HL-60/S4 (cell line): ENCODE data around the gene NR4A1.

Experiments
- in situ Hi-C: fragments of 300-500 bp; cut with MboI; formaldehyde crosslinking; loops from 2 replicates; pipeline ENCODE4 v1.14.3; 2022; ENCODE audit warnings: low sequenced_read_pairs

The NR4A1 gene

DNA sequence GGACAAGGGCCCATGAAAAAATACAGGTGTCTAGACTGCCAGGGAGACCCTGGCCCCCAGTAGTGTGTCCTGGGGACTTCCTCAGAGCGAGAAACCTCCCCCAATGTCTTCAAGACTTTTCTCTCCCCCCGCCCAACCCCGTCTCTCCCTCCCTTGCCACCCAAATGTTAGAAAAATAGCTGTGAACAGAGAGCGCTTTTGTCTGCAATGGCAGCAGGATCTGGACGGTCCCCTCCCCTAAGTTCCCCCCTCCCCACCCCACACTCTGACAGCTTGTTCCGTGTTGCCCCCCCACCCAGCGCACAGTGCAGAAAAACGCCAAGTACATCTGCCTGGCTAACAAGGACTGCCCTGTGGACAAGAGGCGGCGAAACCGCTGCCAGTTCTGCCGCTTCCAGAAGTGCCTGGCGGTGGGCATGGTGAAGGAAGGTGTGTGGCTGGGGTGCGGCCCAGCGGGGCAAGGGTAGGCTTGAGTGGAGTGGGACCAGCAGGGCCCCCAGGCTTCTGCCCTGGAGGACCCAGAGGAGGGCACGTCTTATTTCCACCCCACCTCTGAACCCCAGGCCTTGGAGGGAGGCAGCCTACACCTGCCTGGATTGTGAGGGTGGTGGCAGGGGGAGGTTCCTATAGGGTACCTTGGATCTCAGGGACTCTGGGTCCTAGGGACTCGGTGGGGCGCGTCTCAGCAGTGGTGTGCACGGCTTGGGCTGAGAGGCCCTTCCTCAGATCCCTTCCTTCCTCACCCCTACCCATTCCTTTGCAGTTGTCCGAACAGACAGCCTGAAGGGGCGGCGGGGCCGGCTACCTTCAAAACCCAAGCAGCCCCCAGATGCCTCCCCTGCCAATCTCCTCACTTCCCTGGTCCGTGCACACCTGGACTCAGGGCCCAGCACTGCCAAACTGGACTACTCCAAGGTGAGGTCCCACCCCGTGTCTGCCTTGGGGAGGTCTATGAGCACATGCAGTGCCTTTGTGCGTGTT is 4.8 kb downstream of the NR4A1 start:
- in situ Hi-C loops: no loop called here

GRCh38 chr12:52056801-52057637 is 5.8 kb downstream of the NR4A1 start:
- in situ Hi-C loops: no loop called here

DNA sequence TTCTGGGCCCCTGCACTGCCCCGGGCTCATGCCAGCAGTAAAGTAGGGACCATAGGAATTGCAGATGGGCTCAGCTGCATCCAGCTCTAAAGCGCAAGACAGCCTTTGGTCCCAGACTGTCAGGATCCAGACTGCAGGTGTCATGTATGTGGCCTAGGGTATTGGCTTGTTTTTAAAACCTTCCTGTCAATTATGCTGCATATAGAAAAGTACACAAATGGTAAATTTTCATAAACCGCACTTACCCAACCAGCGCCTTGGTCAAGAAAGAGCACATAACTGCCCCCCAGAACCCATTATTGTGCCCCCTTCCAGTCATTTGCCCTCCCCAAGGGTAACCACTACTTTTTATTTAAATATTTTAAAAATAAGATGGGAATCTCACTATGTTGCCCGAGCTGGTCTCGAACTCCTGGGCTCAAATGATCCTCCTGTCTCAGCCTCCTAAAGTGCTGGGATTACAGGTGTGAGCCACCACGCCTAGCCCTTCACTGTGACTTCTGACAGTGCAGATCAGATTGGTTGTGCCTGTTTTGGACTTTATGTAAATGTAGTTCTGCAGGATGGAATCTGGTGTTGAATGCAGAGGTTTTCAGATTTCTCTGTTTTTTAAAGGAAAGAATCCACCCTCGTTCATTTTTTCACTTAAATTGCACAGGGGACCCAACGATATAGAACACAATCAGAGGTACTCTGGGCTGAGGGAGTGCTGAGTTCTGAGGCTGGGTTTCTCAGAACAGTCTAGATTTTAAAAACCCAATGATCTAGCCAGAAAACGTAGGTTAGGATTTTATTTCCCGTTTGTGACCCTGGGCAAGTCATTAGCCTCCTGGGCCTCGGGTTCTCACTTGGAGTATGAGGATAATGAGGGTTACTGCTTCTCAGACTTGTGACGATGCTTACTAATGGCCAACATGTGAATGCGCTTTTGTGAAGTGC is 6.7 kb downstream of the NR4A1 start:
- in situ Hi-C loops: no loop called here

- in situ Hi-C loops: no loop called here
These were observed 7.6 kb downstream of the NR4A1 start for GRCh38 chr12:52058631-52059361.

DNA sequence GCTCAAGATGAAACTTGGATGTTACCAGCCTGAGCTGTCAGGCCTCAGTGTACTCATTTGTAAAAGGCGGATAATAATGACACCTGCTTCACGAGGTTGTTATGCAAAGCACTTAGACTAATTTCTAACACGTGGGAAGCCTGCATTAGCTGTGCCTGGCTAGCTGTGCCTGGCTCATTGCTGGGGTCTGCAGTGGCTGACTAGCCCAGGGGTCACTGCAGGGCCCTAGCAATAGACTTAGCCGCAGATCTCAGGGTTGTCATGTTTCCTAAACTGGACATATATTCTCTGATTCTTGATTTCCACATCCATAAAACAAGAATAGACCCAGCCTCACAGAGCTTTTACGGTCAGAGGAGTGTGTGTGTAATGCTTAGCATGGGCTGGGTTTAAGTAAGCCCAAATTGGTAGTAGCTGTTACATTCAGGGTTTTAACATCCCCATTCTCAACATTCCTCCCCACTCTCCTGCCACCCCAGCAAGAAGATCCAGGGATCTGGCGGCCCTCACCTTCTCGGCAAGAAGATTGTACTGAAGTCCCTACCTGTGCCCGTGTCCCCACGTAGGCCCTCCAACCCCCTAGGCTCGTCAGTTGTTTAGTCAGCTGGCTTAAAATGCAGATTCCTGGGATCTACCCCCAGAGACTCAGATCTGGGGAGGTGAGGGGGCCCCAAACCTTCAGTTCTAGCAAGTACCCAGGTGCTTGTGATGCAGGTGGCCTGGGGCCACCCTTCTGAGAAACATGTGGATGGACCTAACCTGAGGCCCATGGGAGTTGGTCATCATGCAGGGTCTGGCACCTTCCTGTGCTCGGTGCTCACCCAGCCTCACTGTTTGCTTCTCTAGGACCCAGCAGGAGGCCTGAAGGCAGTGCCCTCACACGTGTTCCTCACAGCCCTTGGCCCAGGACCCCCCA is 8.6 kb downstream of the NR4A1 start:
- in situ Hi-C loops: no loop called here

DNA sequence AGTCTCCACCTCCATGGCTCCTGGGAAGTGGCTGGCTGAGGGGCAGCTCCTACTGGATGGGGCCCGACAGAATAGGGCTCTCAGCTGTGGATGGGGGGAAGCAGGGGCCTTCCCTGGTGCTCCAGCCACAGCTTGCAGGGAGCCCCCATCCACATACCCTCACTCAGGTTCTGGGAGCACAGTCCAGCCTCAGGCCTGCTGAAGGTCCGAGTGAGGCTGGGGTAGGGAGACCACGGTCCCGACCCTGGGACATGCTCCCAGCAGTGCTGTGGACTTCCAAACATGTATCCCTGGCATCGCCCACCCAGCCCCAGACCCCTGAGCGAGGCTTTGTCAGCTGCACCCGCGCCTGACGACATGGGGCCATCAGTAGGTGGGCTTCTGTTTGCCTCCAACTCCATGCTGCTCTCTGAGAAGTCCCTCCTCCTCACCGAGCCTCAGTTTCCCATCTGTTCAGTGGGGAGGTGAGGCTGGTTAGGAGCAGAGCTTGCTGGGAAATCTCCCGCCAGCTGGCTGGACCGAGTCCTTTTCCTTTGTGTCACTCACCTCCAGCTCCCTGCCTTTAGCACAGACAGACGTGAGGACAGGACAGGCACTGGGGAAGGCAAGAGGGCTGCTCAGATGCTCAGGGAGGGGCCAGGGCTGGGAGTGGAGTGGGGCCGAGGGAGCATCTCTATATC is 9.4 kb downstream of the NR4A1 start:
- in situ Hi-C loops: no loop called here

- in situ Hi-C loops: no loop called here
These were observed 10.4 kb downstream of the NR4A1 start for GRCh38 chr12:52061470-52062166.

DNA sequence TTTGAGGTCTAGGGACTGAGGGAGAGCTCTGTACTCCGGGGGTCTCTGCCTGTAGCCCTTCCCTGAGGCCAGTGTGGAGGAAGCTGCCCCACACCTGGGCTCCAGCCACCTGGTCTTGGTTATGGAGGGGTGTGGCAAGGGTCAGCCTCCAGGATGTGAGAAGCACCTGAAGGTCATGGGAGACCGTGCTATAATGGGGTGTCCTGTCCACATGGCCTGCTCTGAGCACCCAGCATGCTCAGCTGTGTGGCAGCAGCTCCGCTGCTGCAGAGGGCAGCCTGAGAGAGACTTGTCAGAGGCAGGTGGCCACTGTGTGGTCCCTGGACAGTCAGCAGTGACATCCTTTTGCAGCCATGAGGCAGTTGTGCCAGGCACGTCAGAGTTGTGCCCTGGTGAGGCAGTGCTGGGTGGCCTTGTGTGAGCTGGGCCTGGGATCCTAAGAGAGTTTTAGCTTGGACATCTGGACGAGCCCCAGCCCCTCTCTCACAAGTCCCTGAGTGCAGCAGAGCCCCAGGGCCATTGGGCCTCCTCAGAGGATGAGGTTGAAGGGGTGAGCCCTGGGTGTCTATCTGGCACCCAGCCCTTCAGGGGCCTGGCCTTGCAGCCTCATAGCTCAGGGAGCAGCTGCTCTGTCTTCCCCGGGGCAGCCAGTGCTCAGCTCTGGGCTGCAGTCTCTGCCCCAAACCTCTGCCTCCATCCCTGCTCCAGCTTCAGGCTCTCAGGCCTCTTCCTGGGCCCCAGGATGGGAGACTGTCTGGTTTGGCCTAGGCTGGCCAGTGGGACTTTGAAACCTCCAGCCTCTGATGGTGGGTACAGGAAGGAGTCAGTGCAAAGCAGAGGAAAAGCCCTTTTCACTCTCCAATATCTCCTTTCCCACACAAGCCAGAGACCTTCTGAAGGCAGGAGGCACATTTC is 11.2 kb downstream of the NR4A1 start:
- in situ Hi-C loops: no loop called here

DNA sequence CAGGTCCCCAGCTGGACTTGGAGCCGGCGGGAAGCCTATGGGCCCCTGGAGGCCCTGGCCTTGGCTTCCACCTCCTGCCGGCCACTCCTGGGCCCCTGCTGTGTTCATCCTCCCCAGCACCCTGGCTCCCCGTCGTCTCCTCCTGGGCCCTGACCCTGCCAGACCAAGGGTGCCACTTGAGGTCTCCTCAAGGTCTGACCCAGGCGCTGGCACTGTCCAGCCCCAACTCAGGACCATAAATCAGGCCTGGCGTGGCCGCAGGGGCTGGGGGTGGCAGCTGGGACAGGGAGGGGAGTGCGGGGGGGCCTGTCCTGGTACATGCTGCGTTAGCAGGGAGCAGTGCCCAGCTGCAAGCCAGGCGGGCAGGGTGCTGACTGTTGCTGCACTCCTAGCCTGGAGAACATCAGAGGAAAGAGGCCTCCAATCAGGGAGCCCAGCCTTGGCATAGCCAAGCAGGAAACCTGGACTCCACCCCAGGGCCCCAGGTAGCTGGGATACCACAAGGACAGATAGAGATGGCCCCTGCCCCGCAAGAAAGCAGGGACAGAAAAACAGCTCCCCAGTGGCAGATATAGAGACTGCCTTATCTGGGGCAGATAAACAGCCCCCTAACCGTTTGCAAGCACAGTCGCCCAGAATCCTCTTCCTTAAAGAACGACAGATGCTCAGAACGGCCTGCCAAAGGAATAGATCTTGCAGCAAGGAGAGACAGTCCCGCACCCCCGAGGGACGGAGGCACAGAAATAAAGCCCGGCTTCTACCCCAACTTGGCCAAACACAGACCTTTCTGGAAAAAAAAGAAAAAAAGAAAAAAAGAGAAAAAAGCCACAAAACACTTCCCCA is 12.1 kb downstream of the NR4A1 start:
- in situ Hi-C loops: no loop called here

- in situ Hi-C loops: no loop called here
These were observed 12.9 kb downstream of the NR4A1 start for GRCh38 chr12:52063981-52064649.

DNA sequence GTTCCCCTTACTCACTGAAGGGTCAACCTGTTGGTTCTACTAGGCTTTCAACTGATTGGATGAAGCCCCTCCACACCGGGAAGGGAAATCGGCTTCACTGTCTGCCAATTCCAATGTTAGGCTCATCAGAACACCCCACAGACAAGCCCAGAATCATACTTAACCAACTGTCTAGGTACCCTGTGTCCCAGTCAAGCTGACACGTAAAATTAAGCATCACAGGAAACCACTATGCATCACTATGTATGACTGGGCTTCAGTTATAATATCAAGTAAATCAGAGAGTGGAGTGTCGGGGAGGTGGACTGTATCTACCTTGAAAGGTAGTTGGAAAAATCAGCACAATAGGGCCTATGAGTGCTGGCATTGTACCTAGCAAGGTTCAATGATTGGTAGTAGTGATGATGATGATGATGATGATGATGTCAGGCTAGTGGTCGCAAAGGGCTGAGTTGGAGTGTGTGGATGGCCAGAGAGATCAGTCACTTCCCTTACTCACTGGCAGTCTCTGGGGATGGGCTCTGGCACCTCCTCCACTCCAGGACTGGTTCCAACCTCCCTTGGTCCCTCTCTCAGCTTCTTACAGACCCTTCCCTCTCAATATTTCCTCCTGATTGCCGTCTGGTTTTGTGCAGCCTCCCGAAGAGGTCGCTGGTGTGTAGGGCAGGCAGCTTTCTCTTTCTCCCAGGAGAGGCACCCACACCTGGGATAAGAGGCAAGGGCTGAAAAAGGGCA is 15.3 kb downstream of the NR4A1 start:
- in situ Hi-C loops: no loop called here

GRCh38 chr12:52067081-52067374 is 15.8 kb downstream of the NR4A1 start:
- in situ Hi-C loops: no loop called here

- in situ Hi-C loops: no loop called here
These were observed 18.3 kb downstream of the NR4A1 start, which contains the start of gene ATG101 for GRCh38 chr12:52069327-52070184. Gene ATG101, plus strand, starts transcription at chr12:52069978. Its CDS starts 3,673 bp downstream, at chr12:52073651.
